ENCODE data around the gene ZNF443.
"Not testable (repeated sequence)": the region's sequence is repeated elsewhere in the genome, so short reads cannot be mapped to it uniquely, and the experiment has no call there.

DNA sequence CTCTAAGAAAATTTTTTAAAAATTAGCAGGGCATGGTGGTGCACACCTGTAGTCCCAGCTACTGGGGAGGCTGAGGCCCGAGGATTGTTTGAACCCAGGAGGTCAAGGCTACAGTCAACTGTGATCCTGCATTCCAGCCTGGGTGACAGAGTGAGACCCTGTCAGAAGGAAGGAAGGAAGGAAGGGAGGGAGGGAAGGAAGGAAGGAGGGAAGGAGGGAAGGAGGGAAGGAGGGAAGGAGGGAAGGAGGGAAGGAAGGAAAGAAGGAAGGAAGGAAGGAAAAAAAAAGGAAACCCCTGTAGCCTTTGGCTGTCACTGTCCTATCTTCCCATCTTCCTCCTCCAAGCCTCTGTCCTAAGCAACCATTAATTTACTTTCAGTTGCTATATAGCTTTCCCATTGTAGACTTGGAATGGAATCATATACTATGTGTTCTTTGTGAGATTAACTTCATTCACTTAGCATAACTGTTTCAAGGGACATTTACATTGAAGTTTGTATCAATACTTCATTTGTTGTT is 45.5 kb upstream of the ZNF443 start:
- not testable (repeated sequence) for TF ChIP-seq POLR2A (IDR thresholded peaks at IDR 0.05; ENCODE audit: low read length); GATA1 (IDR thresholded peaks at IDR 0.05; ENCODE audit: low read depth, low read length)

All from erythroblast (primary cell).